ENCODE results near the gene PPARD. TPM values are rescaled to one million over a fixed set of nuclear protein-coding genes. Genes with fewer than 3 reads are reported as not detected.

PPARD gene
- total RNA-seq, 6 experiments from 2014 or later = 39.0 to 46.4 (median 41.2) TPM

DNA sequence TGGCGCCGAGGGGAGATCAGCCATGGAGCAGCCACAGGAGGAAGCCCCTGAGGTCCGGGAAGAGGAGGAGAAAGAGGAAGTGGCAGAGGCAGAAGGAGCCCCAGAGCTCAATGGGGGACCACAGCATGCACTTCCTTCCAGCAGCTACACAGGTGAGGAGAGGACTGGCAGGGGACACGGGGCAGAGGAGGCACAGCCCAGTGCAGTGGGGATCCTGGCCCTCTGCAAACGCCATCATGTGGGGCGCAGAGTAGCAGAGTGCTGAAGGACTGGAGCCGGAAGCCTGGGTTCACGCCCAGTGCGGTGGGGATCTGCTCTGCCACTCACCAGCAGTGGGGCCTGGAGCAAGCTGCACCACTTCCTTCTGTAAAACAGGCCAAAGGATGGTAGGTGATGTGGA lies 68.7 kb downstream of the PPARD start:
- H3K4me1 Mint-ChIP-seq (ENCODE audit: low read depth) = peaks cover 31% of the 10 kb centered on the region
- H3K27ac Mint-ChIP-seq = peak overlapping the region; percentile 56; the same call in 1 of the 2 replicates
- no peak for DNase-seq
- peaks cover 14% of the 10 kb centered on the region; the same call in 1 of the 2 replicates for H3K36me3 Mint-ChIP-seq (ENCODE audit: low read depth)
- no peak overlapping the region for H3K4me3 Mint-ChIP-seq
- H3K27me3 Mint-ChIP-seq (ENCODE audit: insufficient read depth) = peaks cover 3% of the 10 kb centered on the region
- TF ChIP-seq, protein P1, sequence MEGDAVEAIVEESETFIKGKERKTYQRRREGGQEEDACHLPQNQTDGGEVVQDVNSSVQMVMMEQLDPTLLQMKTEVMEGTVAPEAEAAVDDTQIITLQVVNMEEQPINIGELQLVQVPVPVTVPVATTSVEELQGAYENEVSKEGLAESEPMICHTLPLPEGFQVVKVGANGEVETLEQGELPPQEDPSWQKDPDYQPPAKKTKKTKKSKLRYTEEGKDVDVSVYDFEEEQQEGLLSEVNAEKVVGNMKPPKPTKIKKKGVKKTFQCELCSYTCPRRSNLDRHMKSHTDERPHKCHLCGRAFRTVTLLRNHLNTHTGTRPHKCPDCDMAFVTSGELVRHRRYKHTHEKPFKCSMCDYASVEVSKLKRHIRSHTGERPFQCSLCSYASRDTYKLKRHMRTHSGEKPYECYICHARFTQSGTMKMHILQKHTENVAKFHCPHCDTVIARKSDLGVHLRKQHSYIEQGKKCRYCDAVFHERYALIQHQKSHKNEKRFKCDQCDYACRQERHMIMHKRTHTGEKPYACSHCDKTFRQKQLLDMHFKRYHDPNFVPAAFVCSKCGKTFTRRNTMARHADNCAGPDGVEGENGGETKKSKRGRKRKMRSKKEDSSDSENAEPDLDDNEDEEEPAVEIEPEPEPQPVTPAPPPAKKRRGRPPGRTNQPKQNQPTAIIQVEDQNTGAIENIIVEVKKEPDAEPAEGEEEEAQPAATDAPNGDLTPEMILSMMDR (IDR thresholded peaks at IDR 0.05) = no peak
- H3K9me3 Mint-ChIP-seq = no peaks in the 10 kb centered on the region

DNA sequence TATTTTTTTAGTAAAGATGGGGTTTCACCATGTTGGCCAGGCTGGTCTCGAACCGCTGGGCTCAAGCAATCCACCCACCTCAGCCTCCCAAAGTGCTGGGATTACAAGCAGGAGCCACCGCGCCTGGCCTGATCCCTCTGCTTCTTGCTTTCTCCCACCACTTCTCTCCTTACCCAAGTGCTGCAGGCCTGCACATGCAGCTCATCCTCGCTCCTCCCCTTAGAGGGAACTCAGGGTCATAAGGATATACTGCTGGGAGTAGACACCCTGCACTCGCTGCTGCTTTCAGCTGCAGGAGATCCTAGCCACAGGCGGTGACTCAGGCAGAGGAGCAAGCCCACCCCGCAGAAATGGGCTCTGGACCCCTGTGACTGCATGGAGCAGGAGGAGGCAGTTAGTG lies 69.7 kb downstream of the PPARD start:
- H3K9me3 Mint-ChIP-seq = no peaks in the 10 kb centered on the region
- peaks cover 31% of the 10 kb centered on the region for H3K4me1 Mint-ChIP-seq (ENCODE audit: low read depth)
- H3K27ac Mint-ChIP-seq = no peak overlapping the region
- no peak for DNase-seq
- H3K36me3 Mint-ChIP-seq (ENCODE audit: low read depth) = peaks cover 14% of the 10 kb centered on the region; the same call in 1 of the 2 replicates
- H3K27me3 Mint-ChIP-seq (ENCODE audit: insufficient read depth) = peaks cover 3% of the 10 kb centered on the region
- H3K4me3 Mint-ChIP-seq = no peak overlapping the region
- TF ChIP-seq, protein P1 (IDR thresholded peaks at IDR 0.05) = no peak

DNA sequence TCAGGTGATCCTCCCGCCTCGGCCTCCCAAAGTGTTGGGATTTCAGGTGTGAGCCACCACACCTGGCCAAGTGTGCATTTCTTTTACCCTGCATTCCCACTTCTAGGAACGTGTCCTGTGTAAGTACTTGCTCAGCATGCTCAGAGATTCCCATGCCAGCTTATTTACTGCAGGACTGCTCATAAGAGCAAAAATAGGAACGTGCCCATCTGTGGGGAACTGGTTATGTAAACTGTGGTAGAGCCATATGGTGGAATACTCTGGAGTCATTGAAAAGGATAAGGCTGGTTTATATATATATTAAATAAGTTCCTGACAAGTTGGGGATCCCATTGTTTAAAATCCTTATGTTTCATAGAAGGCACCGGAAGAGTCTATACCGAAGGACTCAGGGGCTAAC lies 71.6 kb downstream of the PPARD start:
- H3K9me3 Mint-ChIP-seq = no peaks in the 10 kb centered on the region
- H3K27me3 Mint-ChIP-seq (ENCODE audit: insufficient read depth) = peaks cover 3% of the 10 kb centered on the region
- no peak for DNase-seq
- peaks cover 18% of the 10 kb centered on the region; the same call in 1 of the 2 replicates for H3K36me3 Mint-ChIP-seq (ENCODE audit: low read depth)
- H3K4me1 Mint-ChIP-seq (ENCODE audit: low read depth) = peaks cover 43% of the 10 kb centered on the region
- no peak overlapping the region for H3K4me3 Mint-ChIP-seq
- H3K27ac Mint-ChIP-seq = no peak overlapping the region
- TF ChIP-seq, protein P1 (IDR thresholded peaks at IDR 0.05) = no peak

DNA sequence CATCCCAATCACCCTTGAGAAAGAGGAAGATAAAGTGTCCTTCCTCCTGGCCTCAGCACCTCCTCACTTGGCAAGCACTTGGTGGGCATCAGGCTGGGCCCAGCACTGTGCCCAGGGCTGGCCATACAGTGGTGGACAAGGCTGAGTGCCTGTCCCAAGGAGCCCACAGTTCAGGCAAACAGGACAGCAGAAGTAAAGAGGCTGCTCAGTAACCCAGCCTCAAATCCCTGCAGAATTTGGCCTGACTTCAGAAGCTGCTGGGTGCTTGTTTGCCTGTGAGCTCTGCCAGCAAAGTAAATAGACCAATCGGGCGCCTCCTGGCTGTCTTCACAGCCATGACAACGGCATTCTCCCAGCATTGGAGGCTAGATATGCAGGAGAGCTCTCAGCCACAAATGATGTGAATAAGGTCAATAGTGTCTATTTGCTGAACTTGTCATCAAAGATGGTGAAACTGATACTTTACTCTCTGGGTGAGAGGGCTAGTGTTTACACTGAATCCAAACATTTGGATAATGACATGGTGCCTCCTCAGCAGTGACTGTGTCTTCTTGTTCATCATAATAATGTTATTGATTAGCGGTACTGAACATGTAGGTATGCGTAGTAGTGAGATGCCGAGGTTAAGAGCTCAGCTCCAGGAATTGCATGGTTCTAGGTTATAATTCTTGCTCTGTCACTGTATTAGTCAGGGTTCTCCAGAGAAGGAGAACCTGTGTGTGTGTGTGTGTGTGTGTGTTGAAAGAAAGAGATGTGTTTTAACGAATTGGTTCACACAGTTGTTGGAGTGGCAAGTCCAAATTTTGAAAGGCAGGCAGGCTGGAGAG lies 72.9 kb downstream of the PPARD start:
- H3K36me3 Mint-ChIP-seq (ENCODE audit: low read depth) = peaks cover 18% of the 10 kb centered on the region; the same call in 1 of the 2 replicates
- H3K27ac Mint-ChIP-seq = peak overlapping the region; percentile 88
- peaks cover 3% of the 10 kb centered on the region for H3K27me3 Mint-ChIP-seq (ENCODE audit: insufficient read depth)
- H3K9me3 Mint-ChIP-seq = no peaks in the 10 kb centered on the region
- peaks cover 45% of the 10 kb centered on the region for H3K4me1 Mint-ChIP-seq (ENCODE audit: low read depth)
- peak; percentile 92 for DNase-seq
- TF ChIP-seq, protein P1 (IDR thresholded peaks at IDR 0.05) = peak; percentile 81
- H3K4me3 Mint-ChIP-seq = 0 out of 2 replicates have a peak overlapping the region, but pooled peaks have one; percentile 34

DNA sequence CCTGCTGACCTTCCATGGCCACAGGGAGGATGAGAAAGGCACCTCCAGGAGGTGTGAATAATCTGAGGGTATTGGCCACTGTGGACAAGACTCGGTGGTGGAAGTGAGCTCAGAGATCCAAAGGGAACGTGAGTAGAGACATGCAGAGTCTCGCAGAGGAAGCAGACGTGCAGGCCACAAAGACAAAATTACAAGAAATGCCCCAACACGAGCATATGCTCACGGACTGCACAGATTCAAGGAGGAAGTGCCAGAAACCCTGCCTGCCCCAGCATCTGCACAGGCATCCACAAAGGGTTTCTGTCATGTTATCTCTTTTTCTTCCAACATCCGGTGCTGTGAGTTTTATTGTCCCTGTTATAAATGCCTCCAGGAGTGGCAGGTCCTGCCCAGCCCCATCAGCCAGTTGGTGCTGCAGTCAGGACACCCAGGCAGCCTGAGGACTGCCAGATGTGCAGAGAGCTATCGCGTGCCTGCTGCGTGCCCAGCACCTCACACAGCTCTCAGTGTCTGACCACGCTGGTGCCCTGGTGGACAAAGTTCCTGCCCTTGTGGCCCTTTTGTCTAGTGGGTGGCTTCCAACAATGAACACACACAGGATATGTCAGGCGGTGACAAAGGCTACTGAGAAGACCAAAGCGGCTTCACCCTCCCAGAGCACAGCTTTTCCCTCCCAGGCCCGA lies 75.8 kb downstream of the PPARD start:
- H3K27ac Mint-ChIP-seq = peak overlapping the region; percentile 67
- no peak overlapping the region for H3K4me3 Mint-ChIP-seq
- H3K9me3 Mint-ChIP-seq = no peaks in the 10 kb centered on the region
- TF ChIP-seq, protein P1 (IDR thresholded peaks at IDR 0.05) = no peak
- H3K36me3 Mint-ChIP-seq (ENCODE audit: low read depth) = peaks cover 11% of the 10 kb centered on the region; the same call in 1 of the 2 replicates
- H3K27me3 Mint-ChIP-seq (ENCODE audit: insufficient read depth) = peaks cover under 1% of the 10 kb centered on the region
- DNase-seq = no peak
- peaks cover 41% of the 10 kb centered on the region for H3K4me1 Mint-ChIP-seq (ENCODE audit: low read depth)

Data from HFFc6 (cell line).